K562 (cell line): ENCODE data around the gene PTGES3L. TPM values are rescaled to one million over a fixed set of nuclear protein-coding genes. Genes with fewer than 3 reads are reported as not detected.
A peak's percentile ranks its signal among the peaks of the same experiment; 100 is the strongest.

Experiments used
- BCOR ChIP-seq: fragments of 450-650 bp; IDR thresholded peaks from 2 replicates; pipeline ENCODE4 v1.6.1; 2016
- CBX8 ChIP-seq: fragments of 200-600 bp; sonication (generic); IDR thresholded peaks from 2 replicates; pipeline ENCODE4 v1.6.1; 2012; ENCODE audit warnings: borderline replicate concordance, mixed run types, low read depth, mild to moderate bottlenecking, moderate library complexity, mixed read lengths, low read length, control low read depth, inconsistent platforms; ENCODE audit not compliant: poor library complexity, severe bottlenecking; ENCODE audit errors: extremely low read depth
- HNRNPH1 ChIP-seq: fragments of 200-400 bp; formaldehyde crosslinking; optimal IDR thresholded peaks from 2 replicates; pipeline ENCODE3; 2017; ENCODE audit warnings: low read depth, mild to moderate bottlenecking, low read length, moderate library complexity
- HNRNPL ChIP-seq: fragments of 200-400 bp; formaldehyde crosslinking; IDR thresholded peaks from 2 replicates; pipeline ENCODE4 v1.6.1; 2017; ENCODE audit warnings: low read depth, mild to moderate bottlenecking, low read length
- HNRNPLL ChIP-seq: fragments of 200-400 bp; formaldehyde crosslinking; IDR thresholded peaks from 2 replicates; pipeline ENCODE4 v1.6.1; 2017; ENCODE audit warnings: low read length, low read depth, mild to moderate bottlenecking; ENCODE audit not compliant: poor library complexity, severe bottlenecking
- L3MBTL2 ChIP-seq: fragments of 450-650 bp; IDR thresholded peaks from 2 replicates; pipeline ENCODE4 v1.6.1; 2016; ENCODE audit warnings: mild to moderate bottlenecking, moderate library complexity
- NFXL1 ChIP-seq: fragments of 450-650 bp; formaldehyde crosslinking; IDR thresholded peaks from 2 replicates; pipeline ENCODE4 v1.4.0; 2021; ENCODE audit warnings: mild to moderate bottlenecking
- PHB ChIP-seq: fragments of 250-450 bp; sonication (Bioruptor Pico); IDR thresholded peaks from 2 replicates; pipeline ENCODE4 v1.5.0; 2021
- RBM15 ChIP-seq: fragments of 200-400 bp; formaldehyde crosslinking; IDR thresholded peaks from 2 replicates; pipeline ENCODE4 v1.6.1; 2018; ENCODE audit warnings: mild to moderate bottlenecking, low read length, moderate library complexity; ENCODE audit not compliant: insufficient read depth
- SNIP1 ChIP-seq: fragments of 450-650 bp; IDR thresholded peaks from 2 replicates; pipeline ENCODE4 v1.7.1; 2017; ENCODE audit warnings: low read depth, mild to moderate bottlenecking
- SRF ChIP-seq, 2 experiments: fragments of 250-450, 450-650 bp in 1 of 2; sonication (Bioruptor Pico) in 1 of 2; sonication (generic) in 1 of 2; formaldehyde crosslinking; IDR thresholded peaks; 2 replicates each; pipeline versions ENCODE4 v1.5.0 to v1.5.1; 2020 to 2022; ENCODE audit warnings: mild to moderate bottlenecking in 1 of 2, missing genetic modification reagents in 1 of 2
- STAG1 ChIP-seq: sonication (generic); formaldehyde crosslinking; IDR thresholded peaks from 2 replicates; pipeline ENCODE4 v1.5.0; 2020; ENCODE audit warnings: missing genetic modification reagents, borderline replicate concordance
- ZBTB17 ChIP-seq: fragments of 450-650 bp; formaldehyde crosslinking; IDR thresholded peaks from 2 replicates; pipeline ENCODE4 v1.4.0; 2020; ENCODE audit warnings: mild to moderate bottlenecking
- ZC3H4 ChIP-seq: sonication (generic); formaldehyde crosslinking; IDR thresholded peaks from 2 replicates; pipeline ENCODE4 v1.9.0; 2021; ENCODE audit warnings: missing genetic modification reagents, borderline replicate concordance
- ZNF146 ChIP-seq: IDR thresholded peaks from one replicate; pipeline ENCODE4 v1.6.1; 2018; ENCODE audit warnings: missing compliant biosample characterization; ENCODE audit not compliant: unreplicated experiment
- ZNF23 ChIP-seq: fragments of 250-450 bp; sonication (Bioruptor Pico); IDR thresholded peaks from 2 replicates; pipeline ENCODE4 v1.4.0; 2020; ENCODE audit warnings: mild to moderate bottlenecking
- ZNF431 ChIP-seq: sonication (generic); formaldehyde crosslinking; IDR thresholded peaks from 2 replicates; pipeline ENCODE4 v1.8.0; 2022; ENCODE audit warnings: mild to moderate bottlenecking, missing genetic modification reagents
- polyA plus RNA-seq, 8 experiments: library from polyadenylated mRNA; depleted of rRNA in 4 of 8; stranded (reverse) in 5 of 8; unstranded in 3 of 8; fragments of >200 nt; fragmentation: Nextera tagmentation in 2 of 8; fragmentation: Illumina TruSeq in 1 of 8; extraction: Ambion mirVana in 2 of 8; extraction: Trizol in 1 of 8; gene quantifications; 2 replicates each; pipeline versions ENCODE4 v1.2.1 to v1.2.3, GENCODE V29; 2011 to 2014; ENCODE audit warnings: inconsistent platforms in 1 of 8, missing spikeins in 1 of 8
- total RNA-seq, 7 experiments: library from RNA; depleted of rRNA in 6 of 7; stranded (reverse); fragments of >200 nt in 6 of 7; fragmentation: Illumina TruSeq in 2 of 7; extraction: Trizol in 2 of 7; gene quantifications; 2 replicates each; pipeline versions ENCODE4 v1.2.1 to v1.2.3, GENCODE V29; 2011 to 2021; ENCODE audit warnings: low replicate concordance in 1 of 7
- TF ChIP-seq, protein P1 (sequence below): fragments of 450-650 bp; IDR thresholded peaks from 2 replicates; pipeline ENCODE4 v1.6.1; 2017; ENCODE audit warnings: antibody characterized with exemption
- TF ChIP-seq, protein P2 (sequence below), 3 experiments: IDR thresholded peaks in 2 of 3; conservative IDR thresholded peaks in 1 of 3; 2 replicates each; pipeline ENCODE4 v1.5.1; 2011 to 2012; ENCODE audit warnings: low read length in 3 of 3, mild to moderate bottlenecking in 3 of 3, control low read depth in 2 of 3, improper control_type of control experiment in 1 of 3, inconsistent platforms in 1 of 3, low read depth in 1 of 3, mixed read lengths in 1 of 3, moderate library complexity in 1 of 3; ENCODE audit not compliant: insufficient read depth in 2 of 3
- TF ChIP-seq, protein P3 (sequence below): fragments of 450-650 bp; formaldehyde crosslinking; IDR thresholded peaks from 2 replicates; pipeline ENCODE4 v1.4.0; 2020; ENCODE audit warnings: mild to moderate bottlenecking, moderate library complexity
- TF ChIP-seq, protein P4 (sequence below): fragments of 450-650 bp; IDR thresholded peaks from 2 replicates; pipeline ENCODE4 v1.6.1; 2018; ENCODE audit warnings: mild to moderate bottlenecking, low read depth; ENCODE audit not compliant: partially characterized antibody

The PTGES3L gene
- total and polyA plus RNA-seq, 9 of the 15 experiments (the other 6 are each of a cell fraction or from before 2014, with no cell fraction given) = 6.0 to 16.0 (median 9.6) TPM

DNA sequence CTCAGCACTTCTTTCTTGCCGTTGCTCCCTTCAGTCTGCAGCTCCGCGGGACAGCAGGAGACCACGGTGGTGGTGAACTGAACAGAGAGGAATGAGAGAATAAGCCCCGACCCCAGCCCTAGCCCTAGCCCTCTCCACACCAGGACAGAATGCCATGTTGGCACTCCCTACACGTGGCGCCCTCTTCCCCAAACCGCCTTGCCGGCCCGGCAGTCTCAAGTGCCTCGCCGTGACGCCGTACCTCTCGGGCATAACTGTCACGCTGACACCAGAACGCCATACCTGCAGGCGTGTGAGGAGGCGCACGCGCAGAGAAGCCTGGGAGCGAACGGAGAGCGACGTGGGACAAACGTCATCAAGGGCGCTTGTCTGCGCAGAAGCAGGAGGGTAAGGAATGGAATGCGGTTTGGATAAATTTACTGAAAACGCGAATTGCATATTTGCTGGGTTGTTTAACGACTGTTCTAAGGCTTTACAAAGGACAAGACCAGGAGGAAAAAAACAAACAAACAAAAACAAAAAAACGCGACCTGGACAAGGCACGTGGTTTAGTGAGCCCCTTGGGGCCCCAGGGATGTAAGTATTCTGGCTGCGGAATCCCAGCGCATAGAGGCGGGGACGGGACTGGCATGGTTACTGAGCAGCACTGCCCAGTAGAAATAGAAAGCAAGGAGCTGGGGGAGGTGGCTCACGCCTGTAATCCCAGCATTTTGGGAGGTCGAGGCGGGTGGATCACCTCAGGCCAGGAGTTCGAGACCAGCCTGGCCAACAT is 15.5 kb downstream of the PTGES3L start, which contains the start of gene AARSD1 (continued):
- TF ChIP-seq, protein P1, sequence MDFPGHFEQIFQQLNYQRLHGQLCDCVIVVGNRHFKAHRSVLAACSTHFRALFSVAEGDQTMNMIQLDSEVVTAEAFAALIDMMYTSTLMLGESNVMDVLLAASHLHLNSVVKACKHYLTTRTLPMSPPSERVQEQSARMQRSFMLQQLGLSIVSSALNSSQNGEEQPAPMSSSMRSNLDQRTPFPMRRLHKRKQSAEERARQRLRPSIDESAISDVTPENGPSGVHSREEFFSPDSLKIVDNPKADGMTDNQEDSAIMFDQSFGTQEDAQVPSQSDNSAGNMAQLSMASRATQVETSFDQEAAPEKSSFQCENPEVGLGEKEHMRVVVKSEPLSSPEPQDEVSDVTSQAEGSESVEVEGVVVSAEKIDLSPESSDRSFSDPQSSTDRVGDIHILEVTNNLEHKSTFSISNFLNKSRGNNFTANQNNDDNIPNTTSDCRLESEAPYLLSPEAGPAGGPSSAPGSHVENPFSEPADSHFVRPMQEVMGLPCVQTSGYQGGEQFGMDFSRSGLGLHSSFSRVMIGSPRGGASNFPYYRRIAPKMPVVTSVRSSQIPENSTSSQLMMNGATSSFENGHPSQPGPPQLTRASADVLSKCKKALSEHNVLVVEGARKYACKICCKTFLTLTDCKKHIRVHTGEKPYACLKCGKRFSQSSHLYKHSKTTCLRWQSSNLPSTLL = no peak
- no peak for TF ChIP-seq SNIP1
- no peak for TF ChIP-seq NFXL1 (CRISPR knock-in tag)
- TF ChIP-seq PHB (CRISPR knock-in tag) = no peak
- no peak for TF ChIP-seq HNRNPL
- no peak for TF ChIP-seq HNRNPH1
- peak; percentile 92 for TF ChIP-seq L3MBTL2
- TF ChIP-seq RBM15 = no peak
- no peak for TF ChIP-seq ZC3H4
- TF ChIP-seq, protein P2, sequence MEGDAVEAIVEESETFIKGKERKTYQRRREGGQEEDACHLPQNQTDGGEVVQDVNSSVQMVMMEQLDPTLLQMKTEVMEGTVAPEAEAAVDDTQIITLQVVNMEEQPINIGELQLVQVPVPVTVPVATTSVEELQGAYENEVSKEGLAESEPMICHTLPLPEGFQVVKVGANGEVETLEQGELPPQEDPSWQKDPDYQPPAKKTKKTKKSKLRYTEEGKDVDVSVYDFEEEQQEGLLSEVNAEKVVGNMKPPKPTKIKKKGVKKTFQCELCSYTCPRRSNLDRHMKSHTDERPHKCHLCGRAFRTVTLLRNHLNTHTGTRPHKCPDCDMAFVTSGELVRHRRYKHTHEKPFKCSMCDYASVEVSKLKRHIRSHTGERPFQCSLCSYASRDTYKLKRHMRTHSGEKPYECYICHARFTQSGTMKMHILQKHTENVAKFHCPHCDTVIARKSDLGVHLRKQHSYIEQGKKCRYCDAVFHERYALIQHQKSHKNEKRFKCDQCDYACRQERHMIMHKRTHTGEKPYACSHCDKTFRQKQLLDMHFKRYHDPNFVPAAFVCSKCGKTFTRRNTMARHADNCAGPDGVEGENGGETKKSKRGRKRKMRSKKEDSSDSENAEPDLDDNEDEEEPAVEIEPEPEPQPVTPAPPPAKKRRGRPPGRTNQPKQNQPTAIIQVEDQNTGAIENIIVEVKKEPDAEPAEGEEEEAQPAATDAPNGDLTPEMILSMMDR (IDR thresholded peaks at IDR 0.05 in 2 of 3, conservative IDR thresholded peaks at IDR 0.05 in 1 of 3; ENCODE audit: insufficient read depth in 2 of 3, low read depth in 1 of 3, low read length in 3 of 3) = no peak
- no peak for TF ChIP-seq SRF (CRISPR knock-in tag; IDR thresholded peaks at IDR 0.05)
- TF ChIP-seq, protein P3, sequence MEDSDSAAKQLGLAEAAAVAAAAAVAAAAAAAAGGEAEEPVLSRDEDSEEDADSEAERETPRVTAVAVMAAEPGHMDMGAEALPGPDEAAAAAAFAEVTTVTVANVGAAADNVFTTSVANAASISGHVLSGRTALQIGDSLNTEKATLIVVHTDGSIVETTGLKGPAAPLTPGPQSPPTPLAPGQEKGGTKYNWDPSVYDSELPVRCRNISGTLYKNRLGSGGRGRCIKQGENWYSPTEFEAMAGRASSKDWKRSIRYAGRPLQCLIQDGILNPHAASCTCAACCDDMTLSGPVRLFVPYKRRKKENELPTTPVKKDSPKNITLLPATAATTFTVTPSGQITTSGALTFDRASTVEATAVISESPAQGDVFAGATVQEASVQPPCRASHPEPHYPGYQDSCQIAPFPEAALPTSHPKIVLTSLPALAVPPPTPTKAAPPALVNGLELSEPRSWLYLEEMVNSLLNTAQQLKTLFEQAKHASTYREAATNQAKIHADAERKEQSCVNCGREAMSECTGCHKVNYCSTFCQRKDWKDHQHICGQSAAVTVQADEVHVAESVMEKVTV = no peak
- no peak for TF ChIP-seq CBX8
- TF ChIP-seq STAG1 = no peak
- peak; percentile 43 for TF ChIP-seq HNRNPLL
- no peak for TF ChIP-seq ZBTB17 (CRISPR knock-in tag)
- TF ChIP-seq ZNF431 (CRISPR knock-in tag) = no peak
- peak; percentile 84; the same call in 1 of the 2 replicates for TF ChIP-seq BCOR
- no peak for TF ChIP-seq ZNF146 (CRISPR knock-in tag)
- TF ChIP-seq, protein P4, sequence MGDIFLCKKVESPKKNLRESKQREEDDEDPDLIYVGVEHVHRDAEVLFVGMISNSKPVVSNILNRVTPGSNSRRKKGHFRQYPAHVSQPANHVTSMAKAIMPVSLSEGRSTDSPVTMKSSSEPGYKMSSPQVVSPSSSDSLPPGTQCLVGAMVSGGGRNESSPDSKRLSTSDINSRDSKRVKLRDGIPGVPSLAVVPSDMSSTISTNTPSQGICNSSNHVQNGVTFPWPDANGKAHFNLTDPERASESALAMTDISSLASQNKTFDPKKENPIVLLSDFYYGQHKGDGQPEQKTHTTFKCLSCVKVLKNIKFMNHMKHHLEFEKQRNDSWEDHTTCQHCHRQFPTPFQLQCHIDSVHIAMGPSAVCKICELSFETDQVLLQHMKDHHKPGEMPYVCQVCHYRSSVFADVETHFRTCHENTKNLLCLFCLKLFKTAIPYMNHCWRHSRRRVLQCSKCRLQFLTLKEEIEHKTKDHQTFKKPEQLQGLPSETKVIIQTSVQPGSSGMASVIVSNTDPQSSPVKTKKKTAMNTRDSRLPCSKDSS = no peak
- no peak for TF ChIP-seq ZNF23 (CRISPR knock-in tag)
